Measurements from ENCODE around the gene KHK.

The KHK gene

GRCh38 chr2:27093430-27094352 is 7.1 kb downstream of the KHK start:
- H3K27me3 ChIP-seq (ENCODE audit: control insufficient read depth, insufficient read depth, low read length): no peaks in the 10 kb centered on the region
- H3K9me3 ChIP-seq (ENCODE audit: control insufficient read depth, insufficient read depth, low read length): no peaks in the 10 kb centered on the region
- no peak overlapping the region for H3K4me3 ChIP-seq (ENCODE audit: low read depth, low read length)
- no peak overlapping the region for H3K27ac ChIP-seq (ENCODE audit: low read depth, low read length)
- no peak overlapping the region for H3K9ac ChIP-seq (ENCODE audit: low read depth, low read length)
- H3K36me3 ChIP-seq (ENCODE audit: control insufficient read depth, insufficient read depth, low read length): no peaks in the 10 kb centered on the region
- peaks cover 8% of the 10 kb centered on the region; the same call in 1 of the 2 replicates for H3K4me1 ChIP-seq (ENCODE audit: control insufficient read depth, insufficient read depth, low read length)

DNA sequence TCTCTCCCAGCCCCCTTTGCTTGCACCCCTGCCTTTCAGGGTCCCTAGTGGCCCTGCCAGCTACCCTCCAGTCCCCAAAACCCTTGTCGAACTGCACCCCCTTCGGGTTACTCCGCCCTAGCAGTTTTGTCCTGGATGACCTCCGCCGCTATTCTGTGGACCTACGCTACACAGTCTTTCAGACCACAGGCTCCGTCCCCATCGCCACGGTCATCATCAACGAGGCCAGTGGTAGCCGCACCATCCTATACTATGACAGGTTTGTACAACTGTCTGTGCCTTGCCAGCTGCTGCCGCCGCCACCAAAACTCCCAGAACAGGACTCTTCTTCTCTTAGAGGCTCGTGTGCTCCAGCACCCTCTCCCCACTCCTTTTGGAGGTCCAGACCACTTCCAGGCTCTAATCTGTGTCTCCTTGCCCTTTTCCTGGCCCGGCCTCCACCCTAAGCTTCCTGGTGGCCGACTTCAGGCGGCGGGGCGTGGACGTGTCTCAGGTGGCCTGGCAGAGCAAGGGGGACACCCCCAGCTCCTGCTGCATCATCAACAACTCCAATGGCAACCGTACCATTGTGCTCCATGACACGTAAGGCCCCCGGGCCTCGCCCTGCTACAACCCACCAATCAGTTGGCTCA is 7.9 kb downstream of the KHK start:
- no peaks in the 10 kb centered on the region for H3K9me3 ChIP-seq (ENCODE audit: control insufficient read depth, insufficient read depth, low read length)

GRCh38 chr2:27095427-27095744 is 8.8 kb downstream of the KHK start:
- H3K27ac ChIP-seq (ENCODE audit: low read depth, low read length): no peak overlapping the region
- H3K9me3 ChIP-seq (ENCODE audit: control insufficient read depth, insufficient read depth, low read length): no peaks in the 10 kb centered on the region
- H3K4me3 ChIP-seq (ENCODE audit: low read depth, low read length): no peak overlapping the region
- H3K4me1 ChIP-seq (ENCODE audit: control insufficient read depth, insufficient read depth, low read length): peaks cover 8% of the 10 kb centered on the region; the same call in 1 of the 2 replicates
- H3K9ac ChIP-seq (ENCODE audit: low read depth, low read length): no peak overlapping the region
- H3K27me3 ChIP-seq (ENCODE audit: control insufficient read depth, insufficient read depth, low read length): no peaks in the 10 kb centered on the region
- no peaks in the 10 kb centered on the region for H3K36me3 ChIP-seq (ENCODE audit: control insufficient read depth, insufficient read depth, low read length)

More for the DNA sequence above, 7.9 kb downstream of the KHK start:
- peaks cover 8% of the 10 kb centered on the region; the same call in 1 of the 2 replicates for H3K4me1 ChIP-seq (ENCODE audit: control insufficient read depth, insufficient read depth, low read length)
- no peak overlapping the region for H3K27ac ChIP-seq (ENCODE audit: low read depth, low read length)
- H3K36me3 ChIP-seq (ENCODE audit: control insufficient read depth, insufficient read depth, low read length): no peaks in the 10 kb centered on the region
- no peak overlapping the region for H3K9ac ChIP-seq (ENCODE audit: low read depth, low read length)
- no peaks in the 10 kb centered on the region for H3K27me3 ChIP-seq (ENCODE audit: control insufficient read depth, insufficient read depth, low read length)
- no peak overlapping the region for H3K4me3 ChIP-seq (ENCODE audit: low read depth, low read length)

DNA sequence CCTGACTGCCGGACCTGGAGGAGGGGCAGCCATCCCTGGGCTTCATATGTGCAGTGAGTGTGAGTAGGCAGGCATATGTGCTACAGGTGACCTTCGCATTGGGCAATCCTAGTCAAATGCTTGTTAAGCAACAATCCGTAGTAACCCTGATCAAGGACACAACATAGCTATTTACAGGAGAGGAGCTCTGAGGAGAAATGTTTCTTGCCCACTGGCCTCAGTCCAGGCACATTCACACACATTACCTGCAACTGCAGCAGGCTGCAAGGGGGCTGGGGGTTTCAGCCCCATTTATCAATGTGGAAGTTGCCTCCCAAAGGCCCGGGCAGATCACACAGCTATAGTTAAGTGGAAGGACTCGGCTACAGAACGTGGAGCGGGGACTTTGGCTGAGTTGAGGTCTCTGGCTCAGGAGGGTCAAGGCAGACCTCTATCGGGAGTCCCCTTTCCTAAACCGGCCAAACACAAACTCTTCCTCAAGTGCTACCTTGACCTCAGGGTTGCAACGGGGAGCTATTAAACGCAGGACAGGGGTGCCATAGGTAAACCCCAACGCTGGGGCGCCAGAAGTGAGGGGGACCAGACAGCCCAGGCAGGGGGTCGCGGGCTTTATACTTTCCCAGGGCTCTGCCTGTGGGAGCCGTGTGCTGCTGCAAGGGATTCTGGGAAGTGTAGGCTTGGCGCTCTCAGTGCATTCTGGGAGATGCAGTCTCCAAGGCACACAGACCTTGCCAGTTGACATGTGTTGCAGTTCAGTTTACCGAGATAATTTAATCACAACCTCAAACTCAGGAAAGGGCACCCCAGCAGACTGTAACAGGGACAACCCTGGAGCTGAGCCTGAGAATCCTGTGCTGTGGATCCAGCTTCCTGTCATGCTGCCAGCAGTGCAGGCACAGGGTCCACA is 9.4 kb downstream of the KHK start:
- Histone ChIP-seq H3K4me3 (ENCODE audit: low read depth, low read length) (peak overlapping the region; percentile 46; the same call in 1 of the 2 replicates), H3K27ac (ENCODE audit: low read depth, low read length) (no peak overlapping the region), H3K36me3 (ENCODE audit: control insufficient read depth, insufficient read depth, low read length) (no peaks in the 10 kb centered on the region), H3K9ac (ENCODE audit: low read depth, low read length) (no peak overlapping the region), H3K27me3 (ENCODE audit: control insufficient read depth, insufficient read depth, low read length) (no peaks in the 10 kb centered on the region), H3K4me1 (ENCODE audit: control insufficient read depth, insufficient read depth, low read length) (peaks cover 8% of the 10 kb centered on the region; the same call in 1 of the 2 replicates), H3K9me3 (ENCODE audit: control insufficient read depth, insufficient read depth, low read length) (no peaks in the 10 kb centered on the region)

DNA sequence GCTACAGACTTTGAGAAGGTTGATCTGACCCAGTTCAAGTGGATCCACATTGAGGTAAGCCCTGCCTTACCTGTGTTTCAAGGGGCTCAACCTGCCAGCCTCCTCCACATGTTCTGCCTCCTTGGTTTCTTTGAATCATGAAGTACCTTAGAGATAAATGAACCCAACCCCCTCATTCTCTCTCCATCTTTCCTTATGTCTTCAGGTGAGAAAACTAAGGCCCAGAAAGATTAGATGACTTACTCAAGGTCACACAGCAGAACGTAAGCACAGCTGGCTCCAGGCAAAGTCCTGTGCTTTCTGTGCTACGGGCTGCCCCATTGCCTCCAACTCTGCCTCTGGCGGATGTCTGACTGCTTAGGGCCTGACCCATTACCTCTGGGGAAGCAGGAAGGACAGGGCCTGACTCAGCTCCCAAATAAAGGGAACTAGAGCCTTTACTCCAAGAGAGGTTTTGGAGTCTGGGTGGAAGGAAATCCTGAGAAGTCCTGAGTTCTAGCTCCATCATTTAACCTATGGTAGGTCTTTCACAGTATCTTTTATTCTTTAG is 10.3 kb downstream of the KHK start:
- Histone ChIP-seq H3K4me1 (ENCODE audit: control insufficient read depth, insufficient read depth, low read length) (peaks cover 8% of the 10 kb centered on the region; the same call in 1 of the 2 replicates), H3K27me3 (ENCODE audit: control insufficient read depth, insufficient read depth, low read length) (no peaks in the 10 kb centered on the region), H3K9ac (ENCODE audit: low read depth, low read length) (no peak overlapping the region), H3K4me3 (ENCODE audit: low read depth, low read length) (no peak overlapping the region), H3K36me3 (ENCODE audit: control insufficient read depth, insufficient read depth, low read length) (no peaks in the 10 kb centered on the region), H3K27ac (ENCODE audit: low read depth, low read length) (no peak overlapping the region), H3K9me3 (ENCODE audit: control insufficient read depth, insufficient read depth, low read length) (no peaks in the 10 kb centered on the region)

GRCh38 chr2:27097341-27097740 is 10.8 kb downstream of the KHK start:
- Histone ChIP-seq H3K27me3 (ENCODE audit: control insufficient read depth, insufficient read depth, low read length) (no peaks in the 10 kb centered on the region), H3K9me3 (ENCODE audit: control insufficient read depth, insufficient read depth, low read length) (no peaks in the 10 kb centered on the region), H3K9ac (ENCODE audit: low read depth, low read length) (no peak overlapping the region), H3K27ac (ENCODE audit: low read depth, low read length) (no peak overlapping the region), H3K4me3 (ENCODE audit: low read depth, low read length) (no peak overlapping the region), H3K36me3 (ENCODE audit: control insufficient read depth, insufficient read depth, low read length) (no peaks in the 10 kb centered on the region), H3K4me1 (ENCODE audit: control insufficient read depth, insufficient read depth, low read length) (peaks cover 8% of the 10 kb centered on the region; the same call in 1 of the 2 replicates)

DNA sequence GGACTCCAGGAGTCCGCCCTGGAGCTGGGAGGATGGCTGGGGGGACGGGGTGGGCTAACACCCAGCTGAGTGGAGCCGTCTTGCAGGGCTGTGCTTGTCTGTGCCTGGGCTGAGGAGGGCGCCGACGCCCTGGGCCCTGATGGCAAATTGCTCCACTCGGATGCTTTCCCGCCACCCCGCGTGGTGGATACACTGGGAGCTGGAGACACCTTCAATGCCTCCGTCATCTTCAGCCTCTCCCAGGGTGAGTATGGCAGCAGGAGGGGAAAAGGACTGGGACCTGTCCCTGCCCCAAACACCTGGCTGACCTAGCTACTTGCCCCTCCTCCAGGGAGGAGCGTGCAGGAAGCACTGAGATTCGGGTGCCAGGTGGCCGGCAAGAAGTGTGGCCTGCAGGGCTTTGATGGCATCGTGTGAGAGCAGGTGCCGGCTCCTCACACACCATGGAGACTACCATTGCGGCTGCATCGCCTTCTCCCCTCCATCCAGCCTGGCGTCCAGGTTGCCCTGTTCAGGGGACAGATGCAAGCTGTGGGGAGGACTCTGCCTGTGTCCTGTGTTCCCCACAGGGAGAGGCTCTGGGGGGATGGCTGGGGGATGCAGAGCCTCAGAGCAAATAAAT is 12.9 kb downstream of the KHK start:
- H3K27me3 ChIP-seq (ENCODE audit: control insufficient read depth, insufficient read depth, low read length): no peaks in the 10 kb centered on the region
- H3K36me3 ChIP-seq (ENCODE audit: control insufficient read depth, insufficient read depth, low read length): no peaks in the 10 kb centered on the region
- H3K9me3 ChIP-seq (ENCODE audit: control insufficient read depth, insufficient read depth, low read length): no peaks in the 10 kb centered on the region
- peaks cover 8% of the 10 kb centered on the region; the same call in 1 of the 2 replicates for H3K4me1 ChIP-seq (ENCODE audit: control insufficient read depth, insufficient read depth, low read length)
- no peak overlapping the region for H3K4me3 ChIP-seq (ENCODE audit: low read depth, low read length)
- H3K9ac ChIP-seq (ENCODE audit: low read depth, low read length): no peak overlapping the region
- H3K27ac ChIP-seq (ENCODE audit: low read depth, low read length): no peak overlapping the region

- H3K27ac ChIP-seq (ENCODE audit: low read depth, low read length): no peak overlapping the region
- H3K4me1 ChIP-seq (ENCODE audit: control insufficient read depth, insufficient read depth, low read length): peaks cover 8% of the 10 kb centered on the region; the same call in 1 of the 2 replicates
- H3K36me3 ChIP-seq (ENCODE audit: control insufficient read depth, insufficient read depth, low read length): no peaks in the 10 kb centered on the region
- H3K4me3 ChIP-seq (ENCODE audit: low read depth, low read length): no peak overlapping the region
- no peak overlapping the region for H3K9ac ChIP-seq (ENCODE audit: low read depth, low read length)
- no peaks in the 10 kb centered on the region for H3K27me3 ChIP-seq (ENCODE audit: control insufficient read depth, insufficient read depth, low read length)
- no peaks in the 10 kb centered on the region for H3K9me3 ChIP-seq (ENCODE audit: control insufficient read depth, insufficient read depth, low read length)
Measured at GRCh38 chr2:27100036-27100435, 13.5 kb downstream of the KHK start.

- Histone ChIP-seq H3K9ac (ENCODE audit: low read depth, low read length) (no peak overlapping the region), H3K27me3 (ENCODE audit: control insufficient read depth, insufficient read depth, low read length) (no peaks in the 10 kb centered on the region), H3K4me1 (ENCODE audit: control insufficient read depth, insufficient read depth, low read length) (no peaks in the 10 kb centered on the region), H3K27ac (ENCODE audit: low read depth, low read length) (no peak overlapping the region), H3K9me3 (ENCODE audit: control insufficient read depth, insufficient read depth, low read length) (no peaks in the 10 kb centered on the region), H3K4me3 (ENCODE audit: low read depth, low read length) (no peak overlapping the region), H3K36me3 (ENCODE audit: control insufficient read depth, insufficient read depth, low read length) (no peaks in the 10 kb centered on the region)
Measured at GRCh38 chr2:27102329-27102728, 15.8 kb downstream of the KHK start.

GRCh38 chr2:27105981-27106380 is 19.4 kb downstream of the KHK start:
- H3K9me3 ChIP-seq (ENCODE audit: control insufficient read depth, insufficient read depth, low read length): no peaks in the 10 kb centered on the region
- no peak overlapping the region for H3K4me3 ChIP-seq (ENCODE audit: low read depth, low read length)
- no peak overlapping the region for H3K9ac ChIP-seq (ENCODE audit: low read depth, low read length)
- H3K36me3 ChIP-seq (ENCODE audit: control insufficient read depth, insufficient read depth, low read length): no peaks in the 10 kb centered on the region
- H3K4me1 ChIP-seq (ENCODE audit: control insufficient read depth, insufficient read depth, low read length): no peaks in the 10 kb centered on the region
- no peaks in the 10 kb centered on the region for H3K27me3 ChIP-seq (ENCODE audit: control insufficient read depth, insufficient read depth, low read length)
- no peak overlapping the region for H3K27ac ChIP-seq (ENCODE audit: low read depth, low read length)
